Skeletal muscle cell (primary cell): ENCODE measurements around the gene GNL3L.
"Not testable (repeated sequence)": the region's sequence is repeated elsewhere in the genome, so short reads cannot be mapped to it uniquely, and the experiment has no call there.

ENCODE experiments used
- DNase-seq: peaks from one replicate; pipeline ENCODE4 v3.0.0-alpha.2; 2010; ENCODE audit warnings: low read depth
- H3K4me3 ChIP-seq: 2 replicates; pipeline ENCODE4 v1.5.1; 2011; ENCODE audit warnings: low read depth, mild to moderate bottlenecking, control low read depth, low read length, moderate library complexity

GNL3L gene, protein sequence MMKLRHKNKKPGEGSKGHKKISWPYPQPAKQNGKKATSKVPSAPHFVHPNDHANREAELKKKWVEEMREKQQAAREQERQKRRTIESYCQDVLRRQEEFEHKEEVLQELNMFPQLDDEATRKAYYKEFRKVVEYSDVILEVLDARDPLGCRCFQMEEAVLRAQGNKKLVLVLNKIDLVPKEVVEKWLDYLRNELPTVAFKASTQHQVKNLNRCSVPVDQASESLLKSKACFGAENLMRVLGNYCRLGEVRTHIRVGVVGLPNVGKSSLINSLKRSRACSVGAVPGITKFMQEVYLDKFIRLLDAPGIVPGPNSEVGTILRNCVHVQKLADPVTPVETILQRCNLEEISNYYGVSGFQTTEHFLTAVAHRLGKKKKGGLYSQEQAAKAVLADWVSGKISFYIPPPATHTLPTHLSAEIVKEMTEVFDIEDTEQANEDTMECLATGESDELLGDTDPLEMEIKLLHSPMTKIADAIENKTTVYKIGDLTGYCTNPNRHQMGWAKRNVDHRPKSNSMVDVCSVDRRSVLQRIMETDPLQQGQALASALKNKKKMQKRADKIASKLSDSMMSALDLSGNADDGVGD

DNA sequence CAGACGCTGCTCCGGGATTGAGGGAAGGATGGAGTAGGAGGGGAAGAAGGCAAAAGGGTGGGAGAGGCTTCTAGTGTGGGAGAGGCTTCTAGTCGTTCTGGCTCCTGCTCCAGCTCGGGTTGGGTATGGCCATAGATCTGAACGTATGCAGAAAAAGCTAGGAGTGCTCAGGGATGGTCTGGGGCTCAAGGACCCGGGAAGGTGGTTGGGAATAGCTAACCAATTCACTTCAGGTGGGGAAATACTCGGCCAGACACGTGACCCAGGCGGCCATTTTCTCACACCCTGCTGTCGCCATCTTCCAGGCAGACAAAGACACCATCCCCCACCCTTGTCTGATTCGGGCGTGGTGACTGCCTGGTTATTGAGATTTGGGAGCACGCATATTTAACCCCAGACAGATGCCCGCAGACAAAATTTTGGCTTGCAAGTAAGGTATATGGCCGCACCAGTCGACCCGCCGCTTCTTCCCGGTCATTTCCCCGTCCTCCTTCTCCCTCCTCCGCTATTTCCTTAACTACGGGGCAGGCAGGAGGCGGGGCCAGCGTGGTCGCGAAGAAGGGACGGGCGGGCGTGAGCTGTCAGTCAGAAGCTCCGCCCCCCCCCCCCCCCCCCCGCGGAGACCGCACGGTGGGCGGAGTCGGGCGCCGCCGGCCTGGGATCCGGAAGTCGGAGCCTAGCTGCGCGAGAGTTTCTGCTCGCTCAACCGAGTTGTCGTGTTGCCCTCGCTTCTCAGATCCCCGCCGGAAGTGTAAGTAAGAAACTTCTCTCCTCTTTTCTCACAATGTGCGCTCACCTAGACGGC, at the start of gene GNL3L:
Gene GNL3L, plus strand, starts transcription at position 668 of the 805 bp plus-strand sequence. CDS start 2,348 bp downstream, outside the sequence.
- peak; percentile 60 for DNase-seq
- H3K4me3 ChIP-seq: peak within 1 kb of the TSS; percentile 78

DNA sequence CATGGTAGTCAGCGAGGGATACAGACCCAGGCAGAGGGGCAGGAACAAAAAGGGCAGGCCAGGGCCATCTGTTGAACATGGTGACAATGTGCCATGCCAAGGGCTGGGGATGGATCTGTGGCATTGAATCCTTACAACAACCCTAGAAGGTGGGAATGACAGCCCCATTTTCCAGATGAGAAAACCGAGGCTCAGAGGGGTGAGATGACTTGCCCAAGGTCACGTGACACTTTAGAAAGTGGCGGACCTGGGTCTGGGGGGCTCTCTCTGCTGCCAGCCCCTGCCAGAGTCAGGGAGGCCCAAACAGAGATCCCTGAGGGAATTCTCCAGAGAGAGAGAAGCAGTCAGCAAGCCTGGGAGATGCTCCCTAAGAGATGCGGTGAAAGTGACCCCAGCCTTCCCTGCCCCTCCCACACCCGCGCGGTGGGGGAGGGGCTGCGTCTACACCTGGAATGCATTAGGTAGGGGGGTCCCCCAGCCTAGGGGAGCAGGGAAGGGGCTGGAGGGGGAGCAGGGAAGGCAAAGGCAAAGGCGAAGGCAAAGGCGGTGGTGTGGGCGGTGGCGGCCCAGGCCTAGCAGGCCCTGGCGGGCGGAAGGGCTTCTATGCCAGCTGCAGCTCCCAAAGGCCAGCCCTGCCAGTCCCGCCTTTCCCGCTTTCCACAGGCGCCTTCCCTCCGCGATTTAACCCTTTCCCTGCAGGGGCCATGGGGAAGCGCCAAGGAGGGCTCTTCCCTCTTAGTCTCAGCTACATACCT, 47.0 kb upstream of the GNL3L start:
- DNase-seq: no peak
- no peak overlapping the region for H3K4me3 ChIP-seq

DNA sequence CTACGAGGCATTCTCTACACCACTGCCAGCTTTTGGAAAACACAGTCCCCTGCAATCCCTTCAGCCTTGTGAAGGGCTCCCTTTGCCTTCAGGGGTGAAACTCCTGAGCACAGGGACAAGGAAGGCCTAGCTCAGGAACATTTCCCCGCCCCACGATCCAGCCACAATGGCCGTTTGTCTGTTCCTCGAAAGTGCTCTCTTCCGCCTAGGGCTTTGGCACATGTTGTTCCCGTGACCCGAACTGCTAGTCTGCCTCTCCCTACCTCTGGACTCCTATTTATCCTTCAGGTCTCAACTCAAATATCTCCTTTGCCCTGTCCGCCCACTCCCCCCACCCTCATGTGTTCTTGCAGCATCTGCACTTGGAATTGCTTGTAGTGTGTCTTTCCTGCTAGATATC, 46.1 kb upstream of the GNL3L start:
- DNase-seq: no peak
- no peak overlapping the region for H3K4me3 ChIP-seq

DNA sequence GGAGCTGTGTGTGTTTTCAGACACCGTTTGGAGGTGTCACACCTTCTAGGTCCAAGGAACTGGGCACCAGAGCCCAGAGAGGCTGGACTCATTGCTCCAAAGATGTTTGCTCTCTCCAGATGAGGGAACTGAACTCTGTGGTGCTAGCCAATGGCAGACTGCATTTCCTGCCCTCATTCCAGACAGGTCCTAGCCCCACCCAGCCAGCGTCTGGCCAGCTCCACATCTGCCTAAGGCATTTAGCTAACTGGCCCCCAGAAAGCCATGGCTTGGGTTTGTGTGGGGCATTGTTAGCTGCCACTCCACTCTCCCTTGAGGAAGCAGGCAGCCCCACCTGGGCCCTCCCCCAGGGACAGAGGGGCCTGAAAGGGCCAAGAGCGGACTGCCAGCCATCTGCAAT, 45.4 kb upstream of the GNL3L start:
- no peak overlapping the region for H3K4me3 ChIP-seq
- no peak for DNase-seq

DNA sequence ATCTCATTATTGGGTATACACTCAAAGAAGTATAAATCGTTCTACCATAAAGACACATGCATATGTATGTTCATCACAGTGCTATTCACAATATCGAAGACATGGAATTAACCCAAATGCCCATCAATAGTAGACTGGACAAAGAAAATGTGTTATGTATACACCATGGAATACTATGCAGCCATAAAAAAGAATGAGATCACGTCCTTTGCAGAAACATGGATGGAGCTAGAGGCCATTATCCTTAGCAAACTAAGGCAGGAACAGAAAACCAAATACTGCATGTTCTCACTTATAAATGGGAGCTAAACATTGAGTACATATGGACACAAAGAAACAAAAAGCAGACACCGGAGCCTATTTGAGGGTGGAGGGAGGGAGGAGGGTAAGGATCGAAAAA, 40.2 kb upstream of the GNL3L start:
- not testable (repeated sequence) for H3K4me3 ChIP-seq

DNA sequence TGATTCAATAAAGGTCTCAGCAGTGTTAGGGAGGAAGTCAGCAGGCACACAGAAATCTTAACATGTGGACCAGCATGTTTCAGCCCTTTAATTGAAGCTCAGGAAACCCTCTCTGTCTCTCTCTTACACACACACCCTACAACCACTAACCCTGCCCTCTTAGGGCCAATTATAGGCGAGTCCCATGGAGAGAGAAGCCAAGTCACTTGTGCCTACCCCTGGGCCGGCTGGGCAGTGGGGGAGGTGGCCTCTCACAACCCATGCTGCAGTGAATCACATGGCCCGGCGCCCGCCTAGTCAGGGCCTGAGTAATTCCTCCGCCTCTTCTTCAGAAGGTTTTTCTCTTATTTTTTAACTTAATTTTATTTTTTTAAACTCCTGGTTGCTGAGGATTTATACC, 37.7 kb upstream of the GNL3L start:
- H3K4me3 ChIP-seq: peak overlapping the region; percentile 11
- DNase-seq: no peak

More for the DNA sequence above, 40.2 kb upstream of the GNL3L start:
- not testable (repeated sequence) for DNase-seq

DNA sequence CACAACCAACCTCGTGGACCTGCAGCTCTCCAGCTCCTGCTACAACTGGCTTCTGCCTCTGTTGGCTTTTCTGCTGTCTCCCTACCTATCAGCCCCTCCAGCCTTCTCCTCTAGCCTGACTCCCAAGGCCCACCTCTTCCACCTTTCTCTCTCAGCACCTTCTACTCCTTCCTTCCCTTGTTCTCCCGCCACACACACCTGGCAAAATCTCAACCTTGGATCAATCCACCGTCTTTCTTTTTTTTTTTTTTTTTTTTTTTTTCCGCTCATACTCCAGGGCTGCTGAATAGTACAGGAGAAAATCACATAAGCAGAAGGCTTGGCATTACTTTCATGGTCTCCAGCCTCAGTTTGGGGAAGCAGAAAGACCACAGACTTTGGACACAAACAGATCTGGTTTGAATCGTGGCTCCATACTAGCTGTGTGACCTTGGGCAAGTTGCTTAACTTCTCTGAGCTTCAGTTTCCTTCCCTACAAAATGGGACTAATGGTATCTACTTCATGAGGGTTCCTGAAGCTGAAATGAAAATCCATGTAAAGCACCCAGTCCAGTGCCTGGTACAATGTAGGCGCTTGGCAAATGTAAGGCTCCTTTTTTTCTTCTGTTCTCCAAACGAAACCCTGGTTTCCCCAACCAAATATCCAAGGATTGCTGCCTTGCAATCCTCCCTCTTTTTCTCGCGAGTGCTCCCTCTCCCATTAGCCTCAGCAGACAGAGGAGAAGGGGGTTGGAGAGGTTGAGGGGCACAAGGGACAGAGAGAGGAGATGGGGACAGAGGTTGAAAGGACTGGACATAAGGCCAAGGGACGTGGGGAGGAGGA, 35.6 kb upstream of the GNL3L start:
- no peak for DNase-seq
- peak overlapping the region; percentile 63 for H3K4me3 ChIP-seq

DNA sequence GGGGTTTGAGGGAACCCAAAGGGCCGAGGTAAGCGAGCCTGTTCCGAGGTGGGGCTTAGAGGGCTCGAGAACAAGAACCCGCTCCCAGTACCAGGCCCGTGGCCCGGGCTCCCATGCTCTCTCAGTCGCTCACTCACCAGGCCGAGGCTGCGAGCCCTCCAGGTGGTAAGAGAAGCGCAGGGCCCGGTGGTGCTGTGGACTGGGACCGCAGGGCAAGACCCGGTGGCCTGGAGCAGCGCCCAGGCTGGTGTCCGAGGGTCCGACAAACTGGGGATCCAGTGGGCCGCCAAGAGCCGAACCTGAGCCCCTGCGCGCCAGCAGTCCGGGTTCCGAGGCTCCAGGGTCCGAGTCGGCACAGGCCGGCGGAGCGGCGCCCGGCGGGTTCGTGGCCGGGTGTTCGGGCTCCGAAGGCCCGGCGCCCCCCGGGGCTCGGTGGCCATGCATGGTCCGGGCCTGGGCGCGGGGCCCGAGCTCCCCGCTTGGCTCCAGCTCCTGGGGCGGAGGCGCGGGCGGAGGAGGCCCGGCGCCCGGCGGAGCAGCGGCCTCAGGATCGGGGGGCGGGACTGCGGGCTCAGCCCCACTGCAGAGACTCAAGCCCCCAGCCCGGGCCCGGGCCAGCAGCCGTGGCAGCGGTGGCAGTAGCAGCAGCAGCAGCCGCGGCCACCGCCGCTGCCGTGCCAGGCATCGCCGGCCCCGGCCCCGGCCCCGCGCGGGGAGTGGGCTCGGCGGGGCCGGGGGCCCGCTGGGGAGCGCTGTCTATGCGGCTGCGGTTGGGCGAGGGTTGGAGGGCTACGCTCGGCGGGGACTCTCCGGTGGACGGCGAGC, 34.8 kb upstream of the GNL3L start:
- peak overlapping the region; percentile 63 for H3K4me3 ChIP-seq
- no peak for DNase-seq

DNA sequence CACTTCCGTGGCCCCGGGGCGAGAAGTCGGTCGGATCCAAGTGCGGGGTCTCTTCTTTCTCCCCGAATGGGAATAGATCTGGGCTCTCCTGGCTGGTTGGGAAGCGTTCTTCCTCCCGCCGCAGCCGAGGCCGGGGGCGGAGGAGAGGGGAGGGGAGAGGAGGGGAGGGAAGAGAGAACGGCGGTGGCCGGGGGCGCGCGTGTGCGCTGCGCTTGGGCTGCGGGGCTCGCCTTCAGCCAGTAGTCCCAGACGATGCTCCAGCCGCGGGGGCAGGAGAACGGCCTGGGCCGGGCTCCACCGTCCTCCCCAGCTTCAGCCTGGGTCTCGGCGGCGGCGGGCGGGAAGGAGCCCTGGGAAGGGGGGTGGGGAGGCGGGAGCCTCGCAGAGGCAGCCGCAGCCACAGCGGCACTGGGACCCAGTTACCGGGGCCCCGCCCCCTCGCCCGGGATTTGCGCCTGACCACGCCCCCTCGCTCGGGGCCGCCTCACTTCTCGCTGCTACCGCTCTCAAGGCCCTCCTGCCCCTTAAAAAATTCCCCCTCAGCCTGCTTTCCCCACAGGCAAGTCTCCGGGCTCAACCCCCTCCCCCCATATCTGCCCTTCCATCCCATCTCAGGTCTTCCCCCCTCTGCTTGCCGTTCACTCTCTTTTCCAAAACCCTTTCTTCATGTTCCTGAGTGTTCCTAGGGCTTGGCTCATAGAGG, 34.1 kb upstream of the GNL3L start, which contains the start of gene FGD1:
Gene FGD1, minus strand, starts transcription at position 421 of the 703 bp plus-strand sequence. CDS start 802 bp downstream, outside the sequence.
- H3K4me3 ChIP-seq: peak within 1 kb of the TSS; percentile 63
- DNase-seq: peak; percentile 15

DNA sequence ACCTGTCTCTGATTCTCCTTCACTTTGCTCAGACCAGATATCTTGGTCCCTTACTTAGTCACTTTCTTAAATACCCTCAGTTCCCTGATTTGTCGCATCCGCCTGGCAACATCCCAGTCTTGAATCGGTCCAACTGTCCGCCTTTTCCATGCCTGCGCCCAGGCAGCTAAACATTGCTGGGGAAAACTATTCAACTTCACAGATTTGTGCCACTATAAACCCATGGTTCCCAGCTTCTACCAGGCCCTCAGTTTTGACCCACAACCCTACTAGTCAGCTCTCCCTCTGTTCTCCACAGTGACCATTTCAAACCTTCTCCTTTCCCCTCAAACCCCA, 33.5 kb upstream of the GNL3L start:
- peak overlapping the region; percentile 63 for H3K4me3 ChIP-seq
- no peak for DNase-seq

DNA sequence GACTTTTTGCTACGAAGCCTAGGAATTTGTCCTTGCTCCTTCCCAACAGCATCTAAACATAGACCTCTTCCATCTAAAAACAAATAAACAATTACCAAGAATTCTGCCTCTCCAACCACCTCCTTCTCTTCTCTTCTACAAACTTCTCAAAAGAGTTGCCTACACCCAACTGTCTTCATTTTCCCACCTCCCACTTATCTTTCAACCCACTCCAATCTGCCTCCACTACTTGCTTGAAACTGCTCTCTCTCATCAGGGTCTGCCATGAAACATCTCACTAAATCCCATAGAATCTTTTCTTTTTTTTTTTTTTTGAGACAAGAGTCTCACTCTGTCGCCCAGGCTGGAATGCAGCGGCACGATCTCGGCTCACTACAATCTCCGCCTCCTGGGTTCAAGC, 33.1 kb upstream of the GNL3L start:
- no peak overlapping the region for H3K4me3 ChIP-seq
- DNase-seq: no peak

DNA sequence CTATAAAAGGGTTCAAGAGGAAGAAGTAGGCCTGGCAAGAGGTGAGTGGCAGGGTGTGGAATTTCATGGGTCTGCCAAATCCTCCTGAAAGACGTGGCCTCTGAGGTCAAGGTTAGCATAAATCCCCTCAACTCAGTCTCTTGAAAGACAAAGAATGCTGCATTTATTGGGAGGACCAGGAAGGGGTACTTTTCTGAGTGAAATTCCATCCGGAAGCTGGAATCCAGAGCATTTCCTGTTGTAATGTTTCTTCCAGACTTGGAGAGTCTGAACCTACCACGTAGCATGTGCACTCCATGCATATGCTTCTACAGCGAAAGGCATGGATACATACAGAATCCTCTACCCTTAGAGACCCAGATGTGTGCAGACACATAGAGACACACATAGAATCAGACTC, 20.6 kb upstream of the GNL3L start:
- H3K4me3 ChIP-seq: no peak overlapping the region
- no peak for DNase-seq

DNA sequence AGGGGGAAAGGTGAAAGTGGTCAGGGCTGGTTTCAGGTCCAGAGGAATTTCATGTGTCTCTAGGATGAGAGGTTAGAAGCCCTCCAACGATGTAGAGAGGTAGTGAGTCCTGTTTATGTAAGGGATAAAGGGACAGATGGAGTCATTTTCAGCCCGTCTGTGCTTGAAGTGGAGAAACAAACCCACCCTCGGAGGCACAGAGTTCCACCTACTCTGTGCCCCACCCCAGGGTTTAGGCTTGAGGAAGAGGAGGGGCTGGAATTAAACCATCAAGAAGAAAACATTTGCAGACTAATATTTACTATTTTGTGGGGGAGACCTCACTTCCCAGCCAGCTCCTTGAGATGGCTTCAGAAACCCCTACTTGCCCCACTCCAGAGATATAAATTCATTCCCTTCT, 868 bp upstream of the GNL3L start:
- DNase-seq: no peak
- H3K4me3 ChIP-seq: no peak overlapping the region

DNA sequence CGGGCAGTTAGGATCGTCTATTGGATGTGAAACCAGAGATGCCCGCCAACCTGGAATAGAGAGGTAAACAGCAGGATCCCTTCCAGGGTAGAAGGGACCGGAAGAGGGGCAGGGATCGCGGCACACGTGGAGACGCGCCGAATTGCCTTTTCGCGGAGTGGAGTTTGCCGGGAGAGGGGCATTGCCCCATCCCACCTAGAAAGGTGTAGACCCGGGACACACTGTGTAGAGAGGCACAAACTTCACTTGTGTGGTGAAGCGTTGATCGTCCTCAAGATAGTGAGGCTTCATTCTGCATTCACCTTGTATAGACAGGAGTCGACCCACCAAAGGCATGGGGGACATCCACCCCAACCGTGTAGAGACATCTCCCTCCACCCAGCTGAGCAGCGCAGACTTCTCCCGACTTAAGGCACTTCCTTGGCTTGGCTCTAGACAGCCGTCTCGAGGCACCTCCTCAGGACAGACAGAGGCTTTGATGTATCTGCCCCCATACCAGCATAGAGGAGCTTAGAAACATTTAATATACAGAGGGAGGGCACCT, 410 bp downstream of the GNL3L start:
- H3K4me3 ChIP-seq: peak overlapping the region; percentile 78
- DNase-seq: no peak

DNA sequence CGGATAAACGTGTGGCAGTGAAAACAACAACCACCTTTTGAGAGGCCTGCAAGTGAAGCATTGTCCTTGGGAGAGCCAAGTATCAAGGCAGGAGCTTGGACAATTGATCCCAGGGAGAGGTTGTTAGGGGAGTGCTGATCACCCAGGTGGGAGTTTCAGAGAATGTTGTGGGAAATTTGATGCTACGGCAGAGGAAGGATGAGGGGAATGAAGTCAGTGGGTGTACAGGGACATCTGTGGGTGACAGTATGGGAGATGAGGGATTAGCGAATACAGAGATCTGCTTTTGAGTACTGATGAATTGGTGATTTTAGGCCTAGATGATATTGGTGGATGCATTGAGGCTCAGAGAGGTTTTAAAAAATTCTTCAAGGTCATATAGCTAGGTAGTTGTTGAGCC, 4.3 kb downstream of the GNL3L start:
- no peak overlapping the region for H3K4me3 ChIP-seq
- DNase-seq: no peak

DNA sequence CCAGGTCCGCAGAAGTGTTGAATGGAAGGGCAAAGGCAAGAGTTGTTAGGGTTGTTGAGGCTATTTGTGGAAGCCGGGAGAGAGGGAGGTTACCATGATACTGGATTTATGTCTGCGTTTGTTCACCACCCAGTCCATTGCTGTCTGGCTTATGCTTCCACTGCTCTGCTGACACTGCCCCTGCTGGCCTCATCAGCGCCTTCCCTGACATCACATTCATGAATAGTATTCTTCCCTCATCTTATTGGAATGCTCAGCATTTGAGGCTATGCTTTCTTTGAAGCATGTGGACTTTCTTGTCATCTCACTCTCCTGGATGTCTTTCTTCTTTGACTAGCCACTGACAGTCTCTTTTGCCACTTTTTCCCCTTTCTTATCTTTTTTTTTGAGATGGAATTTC, 10.3 kb downstream of the GNL3L start:
- no peak for DNase-seq
- H3K4me3 ChIP-seq: no peak overlapping the region

DNA sequence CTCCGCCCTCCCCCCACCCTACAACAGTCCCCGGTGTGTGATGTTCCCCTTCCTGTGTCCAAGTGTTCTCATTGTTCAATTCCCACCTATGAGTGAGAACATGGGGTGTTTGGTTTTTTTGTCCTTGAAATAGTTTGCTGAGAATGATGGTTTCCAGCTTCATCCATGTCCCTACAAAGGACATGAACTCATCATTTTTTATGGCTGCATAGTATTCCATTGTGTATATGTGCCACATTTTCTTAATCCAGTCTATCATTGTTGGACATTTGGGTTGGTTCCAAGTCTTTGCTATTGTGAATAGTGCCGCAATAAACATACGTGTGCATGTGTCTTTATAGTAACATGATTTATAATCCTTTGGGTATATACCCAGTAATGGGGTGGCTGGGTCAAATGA, 12.2 kb downstream of the GNL3L start:
- not testable (repeated sequence) for DNase-seq, H3K4me3 ChIP-seq
